Hepatocyte (in vitro differentiated cells): Measurements from ENCODE around the gene ZNF860. TPM values are rescaled to one million over a fixed set of nuclear protein-coding genes. Genes with fewer than 3 reads are reported as not detected.

Experiments used
- DNase-seq: peaks from one replicate; pipeline ENCODE4 v3.0.0-alpha.2; 2016; ENCODE audit warnings: low spot score
- H2AFZ ChIP-seq: fragments of 200-600 bp; sonication (generic); 2 replicates; pipeline ENCODE4 v1.6.0; 2016; ENCODE audit warnings: antibody characterized with exemption, mild to moderate bottlenecking
- H3K27ac ChIP-seq: fragments of 200-600 bp; sonication (generic); 2 replicates; pipeline ENCODE4 v1.5.1; 2016; ENCODE audit warnings: mild to moderate bottlenecking
- H3K27me3 ChIP-seq: fragments of 200-600 bp; sonication (generic); 2 replicates; pipeline ENCODE4 v1.6.1; 2016
- H3K36me3 ChIP-seq: fragments of 200-600 bp; sonication (generic); replicated peaks from 2 replicates; pipeline ENCODE4 v1.5.1; 2016; ENCODE audit warnings: low read depth; ENCODE audit not compliant: insufficient read depth
- H3K4me1 ChIP-seq: fragments of 200-600 bp; sonication (generic); 2 replicates; pipeline ENCODE4 v1.5.1; 2016; ENCODE audit warnings: mild to moderate bottlenecking, moderate library complexity; ENCODE audit not compliant: insufficient read depth
- H3K4me2 ChIP-seq: fragments of 200-600 bp; sonication (generic); 2 replicates; pipeline ENCODE4 v1.6.0; 2016
- H3K4me3 ChIP-seq: fragments of 200-600 bp; sonication (generic); 2 replicates; pipeline ENCODE4 v1.5.1; 2016; ENCODE audit warnings: mild to moderate bottlenecking
- H3K79me2 ChIP-seq: fragments of 200-600 bp; sonication (generic); 2 replicates; pipeline ENCODE4 v1.6.0; 2017; ENCODE audit warnings: mild to moderate bottlenecking
- H3K9me2 ChIP-seq: fragments of 200-600 bp; sonication (generic); replicated peaks from 2 replicates; pipeline ENCODE4 v1.6.0; 2017; ENCODE audit warnings: mild to moderate bottlenecking; ENCODE audit not compliant: insufficient read depth
- H3K9me3 ChIP-seq: fragments of 200-600 bp; sonication (generic); 2 replicates; pipeline ENCODE4 v1.5.1; 2016; ENCODE audit warnings: low read depth, mild to moderate bottlenecking
- H4K20me1 ChIP-seq: fragments of 200-600 bp; sonication (generic); 2 replicates; pipeline ENCODE4 v1.6.0; 2016; ENCODE audit warnings: mild to moderate bottlenecking; ENCODE audit not compliant: insufficient read depth, poor library complexity, severe bottlenecking
- CTCF ChIP-seq: fragments of 200-600 bp; sonication (generic); IDR thresholded peaks from 2 replicates; pipeline ENCODE4 v1.5.1; 2016; ENCODE audit warnings: antibody characterized with exemption, mild to moderate bottlenecking; ENCODE audit not compliant: poor library complexity
- EZH2 ChIP-seq: fragments of 200-600 bp; sonication (generic); IDR thresholded peaks from 2 replicates; pipeline ENCODE4 v1.6.1; 2016; ENCODE audit warnings: antibody characterized with exemption, mild to moderate bottlenecking, borderline replicate concordance
- EZH2phosphoT487 ChIP-seq: fragments of 200-600 bp; sonication (generic); IDR thresholded peaks from one replicate; pipeline ENCODE4 v1.6.1; 2018; ENCODE audit warnings: antibody characterized with exemption, mild to moderate bottlenecking, low read depth, moderate library complexity; ENCODE audit not compliant: unreplicated experiment, severe bottlenecking
- WGBS: methylation state at CpG from one replicate; pipeline ENCODE4 v1.1.6; 2016; ENCODE audit warnings: low lambda C conversion rate; ENCODE audit errors: missing lambda C conversion rate; 5-methylcytosine and 5-hydroxymethylcytosine counted together
- polyA plus RNA-seq: library from polyadenylated mRNA; unstranded; fragments of >200 nt; fragmentation: Nextera tagmentation; extraction: Ambion mirVana; gene quantifications from 2 replicates; pipeline ENCODE4 v1.2.1, GENCODE V29; 2016
- total RNA-seq: library from RNA; depleted of rRNA; stranded (reverse); fragments of >200 nt; gene quantifications from 2 replicates; pipeline ENCODE4 v1.2.3, GENCODE V29; 2014

Gene ZNF860
- total and polyA plus RNA-seq, 2 experiments from 2014 or later = 0.80 to 1.3 TPM

- peak overlapping the region; percentile 84 for H3K27ac ChIP-seq
- peaks cover 64% of the 10 kb centered on the region for H3K79me2 ChIP-seq
- peak overlapping the region; percentile 63 for H3K4me2 ChIP-seq
- DNase-seq = no peak
- H3K36me3 ChIP-seq = no peaks in the 10 kb centered on the region
- H3K27me3 ChIP-seq = no peaks in the 10 kb centered on the region
- H2AFZ ChIP-seq = no peak overlapping the region
- H4K20me1 ChIP-seq = no peaks in the 10 kb centered on the region
- 73% methylated on average over 2 of the region's 2 CpGs for WGBS
- peaks cover 30% of the 10 kb centered on the region for H3K4me1 ChIP-seq
- no peaks in the 10 kb centered on the region for H3K9me2 ChIP-seq
- H3K9me3 ChIP-seq = no peaks in the 10 kb centered on the region
- H3K4me3 ChIP-seq = no peak overlapping the region
- no peak for TF ChIP-seq EZH2
- TF ChIP-seq EZH2phosphoT487 = no peak
- TF ChIP-seq CTCF = no peak
These were observed 14.0 kb upstream of the ZNF860 start for GRCh38 chr3:31967592-31967991.

DNA sequence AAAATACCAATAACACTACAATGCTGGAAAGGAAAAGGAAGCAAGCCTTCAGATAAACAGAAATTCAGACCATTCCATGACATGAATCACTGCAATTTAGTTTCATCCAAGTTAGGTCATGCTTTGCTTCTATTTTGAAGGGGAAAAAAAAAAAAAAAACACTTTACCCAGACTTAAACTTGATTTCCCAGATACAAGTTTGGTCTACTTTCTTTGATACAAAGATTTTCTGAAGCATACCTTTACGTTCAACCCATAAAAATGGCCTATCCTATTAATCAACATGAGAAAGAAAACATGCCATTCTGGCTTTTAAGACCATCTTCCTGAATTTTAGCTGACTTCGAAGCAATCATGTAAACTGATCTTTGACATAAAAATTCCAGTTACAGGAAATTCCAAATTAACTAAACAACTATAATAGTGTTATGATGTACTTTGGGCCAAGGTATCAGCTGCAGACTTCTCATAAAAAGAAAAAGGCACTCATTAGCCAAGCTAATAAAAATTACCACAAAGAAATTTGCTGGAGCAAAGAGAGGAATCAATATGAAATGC, 13.1 kb upstream of the ZNF860 start:
- Histone ChIP-seq H3K27ac (peak overlapping the region; percentile 84), H4K20me1 (no peaks in the 10 kb centered on the region), H3K9me3 (no peaks in the 10 kb centered on the region), H3K4me1 (peaks cover 30% of the 10 kb centered on the region), H2AFZ (no peak overlapping the region), H3K4me2 (peak overlapping the region; percentile 63), H3K79me2 (peaks cover 64% of the 10 kb centered on the region), H3K4me3 (peak overlapping the region; percentile 7), H3K9me2 (no peaks in the 10 kb centered on the region), H3K27me3 (no peaks in the 10 kb centered on the region), H3K36me3 (no peaks in the 10 kb centered on the region)
- DNase-seq = no peak
- 26% methylated on average over 2 of the region's 2 CpGs for WGBS
- TF ChIP-seq EZH2phosphoT487 = no peak
- TF ChIP-seq CTCF = no peak
- TF ChIP-seq EZH2 = no peak

DNA sequence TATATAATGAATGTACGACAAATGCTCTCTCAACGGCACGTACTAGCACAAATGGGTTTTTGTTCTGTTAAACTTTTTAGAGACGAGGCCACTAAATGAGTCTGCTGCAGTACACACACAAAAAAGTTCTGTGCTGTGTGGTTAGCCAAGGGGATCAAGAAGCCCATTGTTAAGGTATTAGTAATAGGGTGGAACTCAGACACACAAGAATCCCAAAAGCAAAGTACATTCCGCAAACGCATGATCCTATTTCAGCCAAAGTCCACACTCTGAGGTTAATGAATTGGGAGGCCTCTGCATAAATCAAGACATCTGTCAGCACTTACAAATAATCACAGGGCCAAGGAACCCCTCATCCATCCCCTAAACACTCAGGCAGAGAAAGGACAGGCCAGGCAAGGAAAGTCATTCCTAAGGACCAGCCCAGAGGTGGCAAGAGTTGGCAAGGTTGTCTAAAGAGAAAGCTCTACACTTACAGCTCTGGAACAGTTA, 12.6 kb upstream of the ZNF860 start:
- no peaks in the 10 kb centered on the region for H3K9me2 ChIP-seq
- TF ChIP-seq EZH2phosphoT487 (no peak), CTCF (no peak), EZH2 (no peak)
- peak overlapping the region; percentile 84 for H3K27ac ChIP-seq
- peak; percentile 37 for DNase-seq
- H3K4me1 ChIP-seq = peaks cover 32% of the 10 kb centered on the region
- peaks cover 64% of the 10 kb centered on the region for H3K79me2 ChIP-seq
- no peak overlapping the region for H2AFZ ChIP-seq
- H3K36me3 ChIP-seq = no peaks in the 10 kb centered on the region
- WGBS = 15% methylated on average over 6 of the region's 6 CpGs
- H3K4me2 ChIP-seq = peak overlapping the region; percentile 63
- H3K4me3 ChIP-seq = no peak overlapping the region
- no peaks in the 10 kb centered on the region for H3K27me3 ChIP-seq
- H3K9me3 ChIP-seq = no peaks in the 10 kb centered on the region
- no peaks in the 10 kb centered on the region for H4K20me1 ChIP-seq
